ENCODE data around the gene NR3C1. TPM values are rescaled to one million over a fixed set of nuclear protein-coding genes. Genes with fewer than 3 reads are reported as not detected.

Gene NR3C1
- total RNA-seq, 1 experiment from 2014 or later = 42.1 TPM

DNA sequence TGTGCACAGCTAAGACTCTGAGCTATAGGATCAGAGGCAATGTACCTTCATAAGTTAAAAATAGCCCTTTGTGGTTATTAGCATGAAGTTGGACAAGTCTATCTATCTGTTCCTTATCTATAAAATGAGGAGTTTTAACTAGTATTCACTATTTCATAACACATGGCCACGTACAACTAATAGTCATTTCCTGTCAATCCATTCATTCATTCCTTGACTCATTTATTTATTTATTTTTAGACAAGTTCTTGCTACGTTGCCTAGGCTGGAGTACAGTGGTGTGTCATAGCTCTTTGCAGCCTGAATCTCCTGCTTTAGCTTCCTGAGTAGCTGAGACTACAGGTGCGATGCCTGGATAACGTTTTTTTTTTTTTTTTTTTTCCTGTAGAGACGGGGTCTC lies 92.1 kb downstream of the NR3C1 start:
- DNase-seq (ENCODE audit: low spot score) = peak; percentile 33

GRCh38 chr5:143309661-143310431 lies 93.6 kb downstream of the NR3C1 start:
- DNase-seq (ENCODE audit: low spot score) = no peak

DNA sequence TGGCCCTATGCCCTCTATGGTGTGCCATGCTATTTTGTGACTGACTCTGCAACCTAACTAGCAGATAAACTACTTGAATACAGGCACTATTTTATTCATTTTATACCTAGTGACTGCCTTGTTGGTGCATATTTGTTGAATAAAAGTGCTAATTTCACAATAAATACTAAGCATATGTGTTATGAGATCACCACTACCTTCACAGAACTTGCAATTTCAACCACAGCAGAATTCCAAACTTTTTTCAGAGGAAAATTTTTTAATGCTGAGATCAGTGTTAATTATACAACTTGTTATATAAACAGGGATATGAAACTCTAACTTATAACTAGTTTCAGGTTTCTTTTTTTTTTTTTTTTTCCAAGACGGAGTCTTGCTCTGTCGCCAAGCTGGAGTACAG lies 94.8 kb downstream of the NR3C1 start:
- DNase-seq (ENCODE audit: low spot score) = no peak

DNA sequence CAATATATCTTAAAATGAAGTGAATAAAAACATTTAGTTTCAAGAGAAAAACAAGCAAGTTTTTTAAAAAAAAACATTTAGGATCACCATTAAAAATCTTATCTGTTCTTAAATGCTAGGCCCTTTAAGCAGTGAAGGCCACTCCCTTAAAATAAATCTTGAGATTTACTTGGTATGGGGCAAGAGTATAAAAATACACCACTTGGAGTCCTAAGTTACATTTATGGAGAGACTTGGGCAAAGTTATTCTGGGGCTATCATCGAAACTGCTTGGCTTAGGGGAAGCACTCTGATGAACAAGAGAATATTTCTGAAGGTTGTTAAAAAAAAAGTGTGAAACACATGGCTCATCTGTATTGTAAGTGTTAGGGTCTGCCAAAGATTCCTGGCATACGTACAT lies 97.4 kb downstream of the NR3C1 start:
- no peak for DNase-seq (ENCODE audit: low spot score)

GRCh38 chr5:143304836-143305475 lies 98.5 kb downstream of the NR3C1 start:
- DNase-seq (ENCODE audit: low spot score) = no peak

- DNase-seq (ENCODE audit: low spot score) = no peak
These were observed 101.0 kb downstream of the NR3C1 start for GRCh38 chr5:143302341-143303045.

GRCh38 chr5:143297756-143298155 lies 105.7 kb downstream of the NR3C1 start:
- DNase-seq (ENCODE audit: low spot score) = no peak

GRCh38 chr5:143290125-143290524 lies 113.4 kb downstream of the NR3C1 start:
- no peak for DNase-seq (ENCODE audit: low spot score)

GRCh38 chr5:143284521-143284920 lies 119.0 kb downstream of the NR3C1 start:
- no peak for DNase-seq (ENCODE audit: low spot score)

DNA sequence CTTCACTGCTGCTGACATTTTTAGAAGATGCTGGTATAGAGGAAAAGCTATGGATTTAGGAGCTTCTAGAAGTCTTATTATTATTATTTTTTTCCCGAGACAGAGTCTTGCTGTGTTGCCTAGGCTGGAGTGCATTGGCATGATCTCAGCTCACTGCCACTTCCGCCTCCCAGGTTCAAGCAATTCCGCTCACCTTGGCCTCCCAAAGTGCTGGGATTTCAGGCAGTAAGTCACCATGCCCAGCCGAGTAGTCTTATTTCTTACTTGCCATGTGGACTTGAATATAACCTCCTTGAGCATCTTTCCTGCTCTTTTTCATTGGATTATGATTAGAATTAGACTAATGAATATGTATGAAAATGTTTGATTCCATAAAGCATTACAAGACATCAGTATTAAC lies 119.5 kb downstream of the NR3C1 start:
- DNase-seq (ENCODE audit: low spot score) = no peak

GRCh38 chr5:143281226-143281625 lies 122.3 kb downstream of the NR3C1 start:
- DNase-seq (ENCODE audit: low spot score) = no peak

- DNase-seq (ENCODE audit: low spot score) = no peak
These were observed 123.8 kb downstream of the NR3C1 start for GRCh38 chr5:143279698-143280097.

GRCh38 chr5:143277536-143277935 lies 126.0 kb downstream of the NR3C1 start:
- no peak for DNase-seq (ENCODE audit: low spot score)

DNA sequence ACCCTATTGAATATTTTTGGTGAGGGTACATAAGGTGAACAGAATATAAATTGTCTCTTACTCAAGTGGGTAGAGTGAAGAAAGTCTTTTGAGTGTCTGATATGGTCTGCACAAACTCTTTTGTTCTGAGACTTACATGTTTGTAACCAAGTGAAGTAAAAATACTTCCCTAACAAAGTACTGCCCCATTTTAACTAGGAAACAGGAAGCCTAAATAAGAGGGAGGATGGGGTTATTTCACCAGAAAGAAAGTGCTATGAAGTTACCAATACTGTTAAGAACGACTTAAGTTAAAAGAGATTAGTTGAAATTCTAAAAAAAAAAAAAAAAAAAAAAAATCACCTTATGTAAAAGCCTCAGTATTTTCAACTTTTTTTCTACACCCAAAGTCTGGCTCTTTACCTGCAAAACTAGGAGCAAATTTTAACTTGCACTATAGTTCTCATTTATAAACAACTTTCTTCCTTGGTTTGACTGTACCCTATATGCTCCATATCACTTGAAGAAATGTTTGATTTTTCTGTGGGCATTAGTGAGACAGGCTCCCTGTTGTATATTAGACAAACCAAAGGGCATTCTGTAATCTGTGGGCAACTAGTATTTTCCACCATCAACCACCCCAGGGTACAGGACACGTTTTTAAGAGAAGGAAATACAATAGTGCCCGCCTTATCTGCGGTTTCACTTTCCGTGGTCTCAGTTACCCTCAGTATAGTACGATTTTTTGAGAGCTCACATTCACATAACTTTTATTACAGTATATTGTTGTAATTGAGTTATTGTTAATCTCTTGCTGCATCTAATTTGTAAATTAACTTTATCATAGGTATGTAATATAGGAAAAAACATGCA lies 127.7 kb downstream of the NR3C1 start:
- no peak for DNase-seq (ENCODE audit: low spot score)

GRCh38 chr5:143274952-143275351 lies 128.5 kb downstream of the NR3C1 start:
- no peak for DNase-seq (ENCODE audit: low spot score)

DNA sequence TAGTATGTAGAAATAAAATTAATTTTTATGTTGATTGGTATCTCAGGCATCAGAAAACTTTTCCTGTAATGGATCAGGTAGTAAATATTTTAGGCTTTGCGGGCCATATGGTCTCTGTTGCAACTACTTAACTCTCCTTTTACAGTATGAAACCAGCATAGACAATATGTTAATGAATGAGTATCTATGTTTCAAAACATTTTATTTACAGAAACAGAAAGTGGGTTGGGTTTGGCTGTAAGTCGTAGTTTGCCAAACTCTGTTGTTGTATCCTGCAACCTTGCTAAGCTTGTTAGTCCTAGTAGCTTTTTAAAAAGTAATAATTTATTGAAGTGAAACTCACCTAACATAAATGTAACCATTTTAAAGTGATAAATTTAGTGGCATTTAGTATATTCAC lies 132.1 kb downstream of the NR3C1 start:
- no peak for DNase-seq (ENCODE audit: low spot score)

DNA sequence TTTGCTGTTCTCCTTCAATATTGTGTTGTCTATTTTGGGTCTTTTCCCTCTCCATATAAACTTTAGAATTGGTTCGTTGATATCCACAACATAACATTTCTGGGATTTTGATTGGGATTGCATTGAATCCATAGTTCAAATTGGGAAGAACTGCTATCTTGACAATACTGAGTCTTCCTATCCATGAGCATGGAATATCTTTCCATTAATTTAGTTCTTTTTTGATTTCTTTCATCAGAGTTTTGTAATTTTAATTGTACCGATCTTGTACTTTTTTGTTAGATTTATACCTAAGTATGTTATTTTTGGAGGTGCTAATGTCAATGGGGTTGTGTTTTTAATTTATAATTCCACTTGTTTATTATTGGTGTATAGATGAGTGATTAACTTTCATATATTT lies 135.1 kb downstream of the NR3C1 start:
- no peak for DNase-seq (ENCODE audit: low spot score)

DNA sequence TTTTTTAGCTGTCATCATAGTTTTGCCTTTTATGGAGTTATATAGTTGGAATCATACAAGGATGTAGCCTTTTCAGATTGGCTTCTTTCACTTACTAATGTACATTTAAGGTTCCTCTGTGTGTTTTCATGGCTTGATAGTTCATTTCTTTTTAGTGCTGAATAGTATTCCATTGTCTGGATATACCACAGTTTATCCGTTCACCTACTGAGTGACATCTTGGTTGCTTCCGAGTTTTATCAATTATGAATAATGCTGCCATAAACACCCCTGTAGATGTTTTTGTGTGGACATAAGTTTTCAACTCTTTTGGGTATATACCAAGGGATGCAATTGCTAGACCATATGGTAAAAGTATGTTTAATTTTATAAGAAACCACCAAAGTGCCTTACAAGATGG lies 136.3 kb downstream of the NR3C1 start:
- DNase-seq (ENCODE audit: low spot score) = no peak

- DNase-seq (ENCODE audit: low spot score) = no peak
These were observed 137.5 kb downstream of the NR3C1 start for GRCh38 chr5:143265995-143266394.

GRCh38 chr5:143263272-143263810 lies 140.1 kb downstream of the NR3C1 start:
- DNase-seq (ENCODE audit: low spot score) = no peak

DNA sequence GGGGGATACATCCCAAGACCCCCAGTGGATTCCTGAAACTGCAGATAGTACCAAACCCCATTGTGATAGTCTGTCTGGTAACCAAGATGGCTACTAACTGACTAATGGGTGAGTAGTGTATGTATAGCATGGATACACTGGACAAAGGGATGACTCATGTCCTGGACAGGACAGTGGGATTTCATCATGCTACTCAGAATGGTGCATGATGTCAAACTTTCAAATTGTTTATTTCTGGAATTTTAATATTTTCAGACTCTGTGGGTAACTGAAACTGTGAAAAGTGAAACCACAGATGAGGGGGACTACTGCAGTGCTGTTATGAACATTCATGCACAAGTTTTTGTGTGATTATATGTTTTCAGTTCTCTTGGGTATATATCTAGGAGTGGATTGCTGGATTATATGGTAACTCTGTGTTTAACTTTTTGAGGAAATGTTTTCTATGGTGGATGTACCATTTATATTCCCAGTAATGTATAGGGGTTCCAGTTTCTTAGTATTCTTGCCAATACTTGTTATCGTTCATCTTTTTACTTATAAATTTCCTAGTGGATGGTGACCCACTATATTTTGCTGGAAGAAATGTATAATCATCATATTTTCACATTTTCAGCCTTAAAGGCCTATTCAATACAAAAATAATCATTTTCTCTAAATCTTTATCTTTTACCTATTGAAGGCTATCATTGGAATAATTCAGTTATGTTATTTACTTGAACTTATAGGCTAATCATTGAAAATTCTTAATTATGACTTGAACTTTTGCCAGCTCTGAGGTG lies 140.9 kb downstream of the NR3C1 start:
- peak; percentile 86 for DNase-seq (ENCODE audit: low spot score)
